ENCODE data around the gene SCAPER.

Gene SCAPER

GRCh38 chr15:76799760-76800159 is 105.4 kb downstream of the SCAPER start (continued):
- TF ChIP-seq PRDM6 (tag by site-specific recombination; IDR thresholded peaks at IDR 0.05), result no peak

- TF ChIP-seq ZNF132 (tag by site-specific recombination; IDR thresholded peaks at IDR 0.05; ENCODE audit: borderline replicate concordance) (no peak), ZNF2 (tag by site-specific recombination; IDR thresholded peaks at IDR 0.05) (no peak), ZFP69B (tag by site-specific recombination; IDR thresholded peaks at IDR 0.05) (no peak)
- Histone ChIP-seq H3K36me3 (ENCODE audit: control insufficient read depth in 2 of 2, insufficient read depth in 1 of 2, low read length in 2 of 2) (peaks cover 13 to 40% of the 10 kb centered on the region in 2 experiments; a peak in 2 of 3 replicates), H3K4me1 (ENCODE audit: control insufficient read depth, insufficient read depth, low read length) (no peaks in the 10 kb centered on the region), H3K4me3 (ENCODE audit: low read depth, low read length) (no peak overlapping the region), H3K27ac (ENCODE audit: extremely low read depth, low read depth, low read length) (no peak overlapping the region), H3K9me3 (ENCODE audit: control insufficient read depth, insufficient read depth, low read depth, low read length) (no peaks in the 10 kb centered on the region)
- CTCF ChIA-PET, result no interaction called here
- POLR2A ChIA-PET, result no interaction called here
Measured at GRCh38 chr15:76795217-76795616, 109.9 kb downstream of the SCAPER start.

GRCh38 chr15:76793162-76793561 is 112.0 kb downstream of the SCAPER start:
- Histone ChIP-seq H3K27ac (ENCODE audit: extremely low read depth, low read depth, low read length) (no peak overlapping the region), H3K9me3 (ENCODE audit: control insufficient read depth, insufficient read depth, low read depth, low read length) (no peaks in the 10 kb centered on the region), H3K4me3 (ENCODE audit: low read depth, low read length) (no peak overlapping the region), H3K4me1 (ENCODE audit: control insufficient read depth, insufficient read depth, low read length) (no peaks in the 10 kb centered on the region), H3K36me3 (ENCODE audit: control insufficient read depth in 2 of 2, insufficient read depth in 1 of 2, low read length in 2 of 2) (peaks cover 10 to 34% of the 10 kb centered on the region in 2 experiments; a peak in 2 of 3 replicates)
- TF ChIP-seq ZBTB17 (tag by site-specific recombination; IDR thresholded peaks at IDR 0.05) (no peak), MEIS1 (CRISPR knock-in tag; IDR thresholded peaks at IDR 0.05; ENCODE audit: borderline replicate concordance) (no peak), PRDM10 (tag by site-specific recombination; IDR thresholded peaks at IDR 0.05) (no peak), ZNF701 (tag by site-specific recombination; IDR thresholded peaks at IDR 0.05) (no peak), ZNF416 (tag by site-specific recombination; IDR thresholded peaks at IDR 0.05) (no peak), FEZF1 (tag by site-specific recombination; IDR thresholded peaks at IDR 0.05) (no peak), SCRT1 (tag by site-specific recombination; IDR thresholded peaks at IDR 0.05; ENCODE audit: borderline replicate concordance) (no peak), HOXC10 (CRISPR knock-in tag; IDR thresholded peaks at IDR 0.05) (no peak)
- CTCF ChIA-PET, result no interaction called here
- POLR2A ChIA-PET, result no interaction called here

- Histone ChIP-seq H3K36me3 (ENCODE audit: control insufficient read depth in 2 of 2, insufficient read depth in 1 of 2, low read length in 2 of 2) (peaks cover 16 to 28% of the 10 kb centered on the region in 2 experiments; a peak in 2 of 3 replicates), H3K4me1 (ENCODE audit: control insufficient read depth, insufficient read depth, low read length) (no peaks in the 10 kb centered on the region), H3K4me3 (ENCODE audit: low read depth, low read length) (no peak overlapping the region), H3K9me3 (ENCODE audit: control insufficient read depth, insufficient read depth, low read depth, low read length) (no peaks in the 10 kb centered on the region), H3K27ac (ENCODE audit: extremely low read depth, low read depth, low read length) (no peak overlapping the region)
- POLR2A ChIA-PET, result no interaction called here
- CTCF ChIA-PET, result no interaction called here
- TF ChIP-seq ZXDB (tag by site-specific recombination; IDR thresholded peaks at IDR 0.05), result no peak
- no peak for TF ChIP-seq ZNF639 (tag by site-specific recombination; IDR thresholded peaks at IDR 0.05)
- no peak for TF ChIP-seq ZNF221 (tag by site-specific recombination; IDR thresholded peaks at IDR 0.05; ENCODE audit: borderline replicate concordance)
- no peak for TF ChIP-seq AEBP2 (tag by site-specific recombination; IDR thresholded peaks at IDR 0.05; ENCODE audit: borderline replicate concordance)
- no peak for TF ChIP-seq ZNF280C (tag by site-specific recombination; IDR thresholded peaks at IDR 0.05)
- TF ChIP-seq ZNF792 (tag by site-specific recombination; IDR thresholded peaks at IDR 0.05), result no peak
- TF ChIP-seq ZNF169 (tag by site-specific recombination; IDR thresholded peaks at IDR 0.05), result no peak
- no peak for TF ChIP-seq ZFP3 (tag by site-specific recombination; IDR thresholded peaks at IDR 0.05; ENCODE audit: low read depth)
Measured at GRCh38 chr15:76791511-76791910, 113.6 kb downstream of the SCAPER start.

All from HEK293 (cell line).